Measurements from ENCODE around the gene SH3RF3. TPM values are rescaled to one million over a fixed set of nuclear protein-coding genes. Genes with fewer than 3 reads are reported as not detected.

SH3RF3 gene
- total and polyA plus RNA-seq, 10 of the 15 experiments (the other 5 are each of a cell fraction or from before 2014, with no cell fraction given): 0.08 to 8.8 (median 2.3) TPM

DNA sequence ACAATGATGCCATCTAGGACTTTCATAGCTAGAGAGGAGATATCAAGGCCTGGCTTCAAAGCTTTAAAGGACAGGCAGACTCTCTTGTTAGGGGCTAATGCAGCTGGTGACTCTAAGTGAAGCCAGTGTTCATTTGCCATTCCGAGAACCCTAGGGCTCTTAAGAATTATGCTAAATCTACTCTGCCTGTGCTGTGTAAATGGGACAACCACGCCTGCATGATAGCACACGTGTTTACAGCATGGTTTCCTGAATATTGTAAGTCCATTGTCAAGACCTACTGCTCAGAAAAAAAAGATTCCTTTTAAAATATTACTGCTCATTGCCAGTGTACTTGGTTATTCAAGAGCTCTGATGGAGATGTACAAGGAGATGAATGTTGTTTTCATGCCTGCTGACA lies 296.4 kb downstream of the SH3RF3 start:
- DNase-seq (ENCODE audit: low read depth, low spot score) (no peak), FAIRE-seq (no peak), ATAC-seq (no peak)
- Histone ChIP-seq H2AFZ (ENCODE audit: control insufficient read depth, low read depth, low read length) (no peak overlapping the region), H3K4me1 (ENCODE audit: control insufficient read depth, insufficient read depth, low read length) (no peaks in the 10 kb centered on the region), H4K20me1 (ENCODE audit: control insufficient read depth, insufficient read depth) (no peaks in the 10 kb centered on the region), H3K36me3 (ENCODE audit: control insufficient read depth in 2 of 2, insufficient read depth in 2 of 2, low read length in 1 of 2) (no peaks in the 10 kb centered on the region), H3K4me3 (no peak overlapping the region), H3K9me3 (replicated peaks; ENCODE audit: control insufficient read depth, insufficient read depth, low read length) (no peaks in the 10 kb centered on the region), H3K9ac (ENCODE audit: control insufficient read depth, insufficient read depth, low read length) (no peak overlapping the region), H3K27ac (ENCODE audit: control insufficient read depth, insufficient read depth) (no peak overlapping the region), H3K27me3 (replicated peaks in 1 of 2; ENCODE audit: control insufficient read depth in 2 of 2, insufficient read depth in 2 of 2, low read length in 1 of 2) (no peaks in the 10 kb centered on the region), H3K79me2 (ENCODE audit: control insufficient read depth, insufficient read depth, low read length) (no peaks in the 10 kb centered on the region), H3K4me2 (ENCODE audit: control insufficient read depth, insufficient read depth) (no peak overlapping the region)
- intact Hi-C loops (cut with micrococcal nuclease; ENCODE audit: unreplicated experiment) (no loop called here), in situ Hi-C loops (cut with MboI) (no loop called here)
- SMC1A ChIA-PET (ENCODE audit: uncharacterized antibody, unreplicated experiment): interaction anchor here (0.8 to 1.0 kb wide), 2 partner anchors 84 to 110 kb away, joined by 3 read pairs; no protein-coding TSS in a partner anchor
- no TSS peak for BruUV-seq (replicated peaks)
- TF ChIP-seq, protein P1, sequence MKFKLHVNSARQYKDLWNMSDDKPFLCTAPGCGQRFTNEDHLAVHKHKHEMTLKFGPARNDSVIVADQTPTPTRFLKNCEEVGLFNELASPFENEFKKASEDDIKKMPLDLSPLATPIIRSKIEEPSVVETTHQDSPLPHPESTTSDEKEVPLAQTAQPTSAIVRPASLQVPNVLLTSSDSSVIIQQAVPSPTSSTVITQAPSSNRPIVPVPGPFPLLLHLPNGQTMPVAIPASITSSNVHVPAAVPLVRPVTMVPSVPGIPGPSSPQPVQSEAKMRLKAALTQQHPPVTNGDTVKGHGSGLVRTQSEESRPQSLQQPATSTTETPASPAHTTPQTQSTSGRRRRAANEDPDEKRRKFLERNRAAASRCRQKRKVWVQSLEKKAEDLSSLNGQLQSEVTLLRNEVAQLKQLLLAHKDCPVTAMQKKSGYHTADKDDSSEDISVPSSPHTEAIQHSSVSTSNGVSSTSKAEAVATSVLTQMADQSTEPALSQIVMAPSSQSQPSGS (IDR thresholded peaks at IDR 0.05; ENCODE audit: low read length): no peak
- TF ChIP-seq CBX3 (IDR thresholded peaks at IDR 0.05; ENCODE audit: borderline replicate concordance, low read depth): no peak
- TF ChIP-seq TBL1XR1 (IDR thresholded peaks at IDR 0.05; ENCODE audit: low read depth, low read length): no peak
- TF ChIP-seq, protein P2, sequence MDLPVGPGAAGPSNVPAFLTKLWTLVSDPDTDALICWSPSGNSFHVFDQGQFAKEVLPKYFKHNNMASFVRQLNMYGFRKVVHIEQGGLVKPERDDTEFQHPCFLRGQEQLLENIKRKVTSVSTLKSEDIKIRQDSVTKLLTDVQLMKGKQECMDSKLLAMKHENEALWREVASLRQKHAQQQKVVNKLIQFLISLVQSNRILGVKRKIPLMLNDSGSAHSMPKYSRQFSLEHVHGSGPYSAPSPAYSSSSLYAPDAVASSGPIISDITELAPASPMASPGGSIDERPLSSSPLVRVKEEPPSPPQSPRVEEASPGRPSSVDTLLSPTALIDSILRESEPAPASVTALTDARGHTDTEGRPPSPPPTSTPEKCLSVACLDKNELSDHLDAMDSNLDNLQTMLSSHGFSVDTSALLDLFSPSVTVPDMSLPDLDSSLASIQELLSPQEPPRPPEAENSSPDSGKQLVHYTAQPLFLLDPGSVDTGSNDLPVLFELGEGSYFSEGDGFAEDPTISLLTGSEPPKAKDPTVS (IDR thresholded peaks at IDR 0.05; ENCODE audit: low read depth, low read length): no peak
- no peak for TF ChIP-seq GABPA (IDR thresholded peaks at IDR 0.05; ENCODE audit: low read depth)
- no peak for TF ChIP-seq WRNIP1 (IDR thresholded peaks at IDR 0.05; ENCODE audit: borderline replicate concordance, low read depth, low read length)
- TF ChIP-seq POLR2AphosphoS5 (IDR thresholded peaks at IDR 0.05; ENCODE audit: low read length): no peak
- no peak for TF ChIP-seq POLR2AphosphoS2 (IDR thresholded peaks at IDR 0.05; ENCODE audit: low read depth, low read length)
- no peak for TF ChIP-seq RB1 (IDR thresholded peaks at IDR 0.05; ENCODE audit: borderline replicate concordance)
- TF ChIP-seq ATF3 (IDR thresholded peaks at IDR 0.05; ENCODE audit: borderline replicate concordance, extremely low read depth, low read depth, low read length): no peak
- no peak for TF ChIP-seq NFYA (IDR thresholded peaks at IDR 0.05; ENCODE audit: borderline replicate concordance, low read depth, low read length)
- TF ChIP-seq NFYB (IDR thresholded peaks at IDR 0.05; ENCODE audit: insufficient read depth, low read depth, low read length): no peak
- TF ChIP-seq SUZ12 (IDR thresholded peaks at IDR 0.05; ENCODE audit: unreplicated experiment): no peak
- TF ChIP-seq SMARCA5 (IDR thresholded peaks at IDR 0.05): no peak
- no peak for TF ChIP-seq IKZF2 (IDR thresholded peaks at IDR 0.05)
- no peak for TF ChIP-seq EED (IDR thresholded peaks at IDR 0.05; ENCODE audit: low read depth)
- 54% methylated on average over 3 of the region's 3 CpGs for WGBS (ENCODE audit: insufficient coverage, insufficient replicate concordance, low lambda C conversion rate, missing lambda C conversion rate)
- RAD21 ChIA-PET (ENCODE audit: unreplicated experiment): no interaction called here
- POLR2A ChIA-PET: no interaction called here
- CTCF ChIA-PET: interaction anchor here (1.8 kb wide), 1 partner anchor 85 kb away, joined by 4 read pairs; no protein-coding TSS in a partner anchor

Data from GM12878 (cell line).